ENCODE data around the gene TNRC18.

DNA sequence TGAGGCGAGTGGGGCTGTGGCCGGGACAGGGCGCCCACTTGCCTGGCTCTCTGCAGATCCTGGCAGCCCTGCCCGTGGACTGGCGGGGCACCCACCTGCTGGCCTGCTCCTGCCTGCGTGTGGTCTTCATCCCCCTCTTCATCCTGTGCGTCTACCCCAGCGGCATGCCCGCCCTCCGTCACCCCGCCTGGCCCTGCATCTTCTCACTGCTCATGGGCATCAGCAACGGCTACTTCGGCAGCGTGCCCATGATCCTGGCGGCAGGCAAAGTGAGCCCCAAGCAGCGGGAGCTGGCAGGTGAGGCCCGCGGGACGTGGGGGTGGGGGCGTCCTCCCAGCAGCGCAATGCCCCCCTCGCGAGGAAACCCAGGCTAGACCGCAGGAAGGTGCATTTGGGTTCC is 123.3 kb downstream of the TNRC18 start:
- TF ChIP-seq TAF1 (IDR thresholded peaks at IDR 0.05; ENCODE audit: low read depth) (no peak), REST (IDR thresholded peaks at IDR 0.05; ENCODE audit: borderline replicate concordance) (no peak), POLR2AphosphoS5 (IDR thresholded peaks at IDR 0.05) (no peak), EP300 (conservative IDR thresholded peaks at IDR 0.05; ENCODE audit: poor library complexity, severe bottlenecking) (no peak), MXI1 (conservative IDR thresholded peaks at IDR 0.05; ENCODE audit: poor library complexity, severe bottlenecking) (no peak)
- TF ChIP-seq, protein P1, sequence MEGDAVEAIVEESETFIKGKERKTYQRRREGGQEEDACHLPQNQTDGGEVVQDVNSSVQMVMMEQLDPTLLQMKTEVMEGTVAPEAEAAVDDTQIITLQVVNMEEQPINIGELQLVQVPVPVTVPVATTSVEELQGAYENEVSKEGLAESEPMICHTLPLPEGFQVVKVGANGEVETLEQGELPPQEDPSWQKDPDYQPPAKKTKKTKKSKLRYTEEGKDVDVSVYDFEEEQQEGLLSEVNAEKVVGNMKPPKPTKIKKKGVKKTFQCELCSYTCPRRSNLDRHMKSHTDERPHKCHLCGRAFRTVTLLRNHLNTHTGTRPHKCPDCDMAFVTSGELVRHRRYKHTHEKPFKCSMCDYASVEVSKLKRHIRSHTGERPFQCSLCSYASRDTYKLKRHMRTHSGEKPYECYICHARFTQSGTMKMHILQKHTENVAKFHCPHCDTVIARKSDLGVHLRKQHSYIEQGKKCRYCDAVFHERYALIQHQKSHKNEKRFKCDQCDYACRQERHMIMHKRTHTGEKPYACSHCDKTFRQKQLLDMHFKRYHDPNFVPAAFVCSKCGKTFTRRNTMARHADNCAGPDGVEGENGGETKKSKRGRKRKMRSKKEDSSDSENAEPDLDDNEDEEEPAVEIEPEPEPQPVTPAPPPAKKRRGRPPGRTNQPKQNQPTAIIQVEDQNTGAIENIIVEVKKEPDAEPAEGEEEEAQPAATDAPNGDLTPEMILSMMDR (IDR thresholded peaks at IDR 0.05; ENCODE audit: poor library complexity, severe bottlenecking): no peak
